HG02884 (cell line): ENCODE results near the gene RALA.

ENCODE experiments used
- ATAC-seq: cut with Tn5 transposase; IDR thresholded peaks from one replicate; pipeline ENCODE4 v1.9.1; 2021; ENCODE audit warnings: mild to moderate bottlenecking, moderate library complexity; ENCODE audit not compliant: unreplicated experiment

Gene RALA

GRCh38 chr7:39623047-39623731 is at the start of gene RALA:
RALA (plus strand) TSS chr7:39623572; CDS start chr7:39686668, 63,096 bp downstream.
- peak; percentile 91 for ATAC-seq

- no peak for ATAC-seq
These were observed 48.6 kb upstream of the RALA start for GRCh38 chr7:39574673-39575349.

GRCh38 chr7:39577229-39577874 is 46.0 kb upstream of the RALA start:
- ATAC-seq = no peak

GRCh38 chr7:39580149-39580874 is 43.1 kb upstream of the RALA start:
- ATAC-seq = peak; percentile 96

- ATAC-seq = no peak
These were observed 40.8 kb upstream of the RALA start for GRCh38 chr7:39582536-39582935.

GRCh38 chr7:39583539-39583938 is 39.8 kb upstream of the RALA start:
- no peak for ATAC-seq

- no peak for ATAC-seq
These were observed 36.0 kb upstream of the RALA start for GRCh38 chr7:39587393-39587792.

GRCh38 chr7:39588416-39588815 is 35.0 kb upstream of the RALA start:
- no peak for ATAC-seq

- peak; percentile 98 for ATAC-seq
These were observed 33.9 kb upstream of the RALA start for GRCh38 chr7:39589323-39590111.

GRCh38 chr7:39592586-39592985 is 30.8 kb upstream of the RALA start:
- ATAC-seq = no peak

- ATAC-seq = no peak
These were observed 28.3 kb upstream of the RALA start for GRCh38 chr7:39594988-39595620.

GRCh38 chr7:39602351-39602750 is 21.0 kb upstream of the RALA start:
- ATAC-seq = no peak

- no peak for ATAC-seq
These were observed 19.4 kb upstream of the RALA start for GRCh38 chr7:39603924-39604323.

GRCh38 chr7:39605087-39605486 is 18.3 kb upstream of the RALA start:
- no peak for ATAC-seq

- ATAC-seq = no peak
These were observed 17.0 kb upstream of the RALA start for GRCh38 chr7:39606352-39606751.

- ATAC-seq = no peak
These were observed 16.4 kb upstream of the RALA start for GRCh38 chr7:39606941-39607340.

GRCh38 chr7:39607865-39608264 is 15.5 kb upstream of the RALA start:
- ATAC-seq = no peak

GRCh38 chr7:39608278-39608677 is 15.1 kb upstream of the RALA start:
- no peak for ATAC-seq

GRCh38 chr7:39609113-39609934 is 14.0 kb upstream of the RALA start:
- ATAC-seq = peak; percentile 45
